Measurements from ENCODE around the gene SAPCD2.

SAPCD2 gene

GRCh38 chr9:137067860-137068538 is 2.4 kb downstream of the SAPCD2 start (continued):
- peak; percentile 46; the same call in 1 of the 2 replicates for TF ChIP-seq ZNF692 (tag by site-specific recombination; IDR thresholded peaks at IDR 0.05)
- no peak for TF ChIP-seq ELK4 (IDR thresholded peaks at IDR 0.05; ENCODE audit: borderline replicate concordance, low read depth, low read length)
- TF ChIP-seq ZEB2 (tag by site-specific recombination; IDR thresholded peaks at IDR 0.05) = peak; percentile 92
- TF ChIP-seq ZNF324 (tag by site-specific recombination; IDR thresholded peaks at IDR 0.05) = 0 out of 2 replicates have a peak, but pooled peaks have one; percentile 32
- TF ChIP-seq ZNF48 (tag by site-specific recombination; IDR thresholded peaks at IDR 0.05) = no peak
- TF ChIP-seq ZNF776 (tag by site-specific recombination; IDR thresholded peaks at IDR 0.05; ENCODE audit: borderline replicate concordance) = no peak
- TF ChIP-seq GFI1B (tag by site-specific recombination; IDR thresholded peaks at IDR 0.05) = no peak
- TF ChIP-seq ZNF785 (tag by site-specific recombination; IDR thresholded peaks at IDR 0.05) = no peak
- peak; percentile 72 for TF ChIP-seq ZNF600 (tag by site-specific recombination; IDR thresholded peaks at IDR 0.05)
- TF ChIP-seq ZNF654 (tag by site-specific recombination; IDR thresholded peaks at IDR 0.05; ENCODE audit: low read depth) = peak; percentile 13; the same call in 1 of the 2 replicates
- peak; percentile 61; the same call in 1 of the 2 replicates for TF ChIP-seq ZNF2 (tag by site-specific recombination; IDR thresholded peaks at IDR 0.05)
- TF ChIP-seq ZNF555 (tag by site-specific recombination; conservative IDR thresholded peaks at IDR 0.05) = no peak
- peak; percentile 47; the same call in 1 of the 2 replicates for TF ChIP-seq KLF10 (tag by site-specific recombination; IDR thresholded peaks at IDR 0.05)
- TF ChIP-seq ZNF335 (tag by site-specific recombination; conservative IDR thresholded peaks at IDR 0.05) = peak; percentile 42; the same call in 1 of the 2 replicates
- no peak for TF ChIP-seq ZNF664 (tag by site-specific recombination; IDR thresholded peaks at IDR 0.05)
- TF ChIP-seq PATZ1 (tag by site-specific recombination; IDR thresholded peaks at IDR 0.05) = peak; percentile 74; the same call in 1 of the 2 replicates
- TF ChIP-seq ZBTB6 (tag by site-specific recombination; IDR thresholded peaks at IDR 0.05) = peak; percentile 63; the same call in 1 of the 2 replicates
- TF ChIP-seq KLF17 (tag by site-specific recombination; IDR thresholded peaks at IDR 0.05) = 0 out of 2 replicates have a peak, but pooled peaks have one; percentile 26
- TF ChIP-seq ZNF560 (tag by site-specific recombination; IDR thresholded peaks at IDR 0.05; ENCODE audit: borderline replicate concordance) = no peak
- no peak for TF ChIP-seq ZNF433 (tag by site-specific recombination; IDR thresholded peaks at IDR 0.05; ENCODE audit: low read depth)
- TF ChIP-seq ZXDB (tag by site-specific recombination; IDR thresholded peaks at IDR 0.05) = 0 out of 2 replicates have a peak, but pooled peaks have one; percentile 23
- 0 out of 2 replicates have a peak, but pooled peaks have one; percentile 23 for TF ChIP-seq ZBTB11 (tag by site-specific recombination; conservative IDR thresholded peaks at IDR 0.05; ENCODE audit: low read depth)
- peak; percentile 73 for TF ChIP-seq ZBTB20 (tag by site-specific recombination; IDR thresholded peaks at IDR 0.05)
- TF ChIP-seq KLF1 (tag by site-specific recombination; IDR thresholded peaks at IDR 0.05) = 0 out of 2 replicates have a peak, but pooled peaks have one; percentile 9
- TF ChIP-seq ZSCAN23 (tag by site-specific recombination; IDR thresholded peaks at IDR 0.05) = no peak
- TF ChIP-seq ZBTB26 (tag by site-specific recombination; optimal IDR thresholded peaks at IDR 0.05) = no peak
